Fibroblast of lung (primary cell): ENCODE measurements around the gene TREML2.

Source experiments
- EZH2 ChIP-seq: IDR thresholded peaks from 2 replicates; pipeline ENCODE4 v1.5.1; 2012; ENCODE audit warnings: low read length, control low read depth, mild to moderate bottlenecking; ENCODE audit errors: missing control alignments
- TF ChIP-seq, protein P1 (sequence below), 2 donors: IDR thresholded peaks in 1 of 2; conservative IDR thresholded peaks in 1 of 2; 1 replicate in 1 of 2; 2 replicates in 1 of 2; pipeline ENCODE4 v1.5.1; 2011 to 2012; ENCODE audit warnings: low read length in 2 of 2, control low read depth in 1 of 2, inconsistent platforms in 1 of 2, low read depth in 1 of 2, mild to moderate bottlenecking in 1 of 2

DNA sequence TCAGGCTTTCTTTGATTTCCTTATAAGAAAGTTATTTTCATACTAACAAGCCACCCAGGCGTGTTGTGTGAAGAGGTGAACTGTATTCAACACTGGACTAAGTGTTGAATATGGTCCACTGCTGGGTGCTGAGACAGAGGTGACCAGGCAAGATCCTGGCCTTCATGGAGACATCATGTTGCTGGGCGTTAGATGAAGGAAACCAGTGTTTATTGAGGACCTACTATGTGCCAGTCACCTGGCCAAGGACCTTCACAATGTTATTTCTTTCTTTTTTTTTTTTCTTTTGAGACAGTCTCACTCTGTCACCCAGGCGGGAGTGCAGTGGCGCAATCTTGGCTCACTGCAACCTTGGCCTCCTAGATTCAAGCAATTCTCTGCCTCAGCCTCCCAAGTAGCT, 44.9 kb downstream of the TREML2 start:
- TF ChIP-seq, protein P1, sequence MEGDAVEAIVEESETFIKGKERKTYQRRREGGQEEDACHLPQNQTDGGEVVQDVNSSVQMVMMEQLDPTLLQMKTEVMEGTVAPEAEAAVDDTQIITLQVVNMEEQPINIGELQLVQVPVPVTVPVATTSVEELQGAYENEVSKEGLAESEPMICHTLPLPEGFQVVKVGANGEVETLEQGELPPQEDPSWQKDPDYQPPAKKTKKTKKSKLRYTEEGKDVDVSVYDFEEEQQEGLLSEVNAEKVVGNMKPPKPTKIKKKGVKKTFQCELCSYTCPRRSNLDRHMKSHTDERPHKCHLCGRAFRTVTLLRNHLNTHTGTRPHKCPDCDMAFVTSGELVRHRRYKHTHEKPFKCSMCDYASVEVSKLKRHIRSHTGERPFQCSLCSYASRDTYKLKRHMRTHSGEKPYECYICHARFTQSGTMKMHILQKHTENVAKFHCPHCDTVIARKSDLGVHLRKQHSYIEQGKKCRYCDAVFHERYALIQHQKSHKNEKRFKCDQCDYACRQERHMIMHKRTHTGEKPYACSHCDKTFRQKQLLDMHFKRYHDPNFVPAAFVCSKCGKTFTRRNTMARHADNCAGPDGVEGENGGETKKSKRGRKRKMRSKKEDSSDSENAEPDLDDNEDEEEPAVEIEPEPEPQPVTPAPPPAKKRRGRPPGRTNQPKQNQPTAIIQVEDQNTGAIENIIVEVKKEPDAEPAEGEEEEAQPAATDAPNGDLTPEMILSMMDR (conservative IDR thresholded peaks at IDR 0.05 in 1 of 2, IDR thresholded peaks at IDR 0.05 in 1 of 2; ENCODE audit: low read depth in 1 of 2, low read length in 2 of 2) = no peak
- TF ChIP-seq EZH2 = no peak
